H1 (cell line): Measurements from ENCODE around the gene PTGDR2. TPM values are rescaled to one million over a fixed set of nuclear protein-coding genes. Genes with fewer than 3 reads are reported as not detected.

ENCODE experiments used
- CTCF ChIA-PET: fragments of 300-600 bp; sonication (Branson Sonifier 250); formaldehyde crosslinking; loops from one replicate; lab custom pipeline; 2021; ENCODE audit not compliant: partially characterized antibody; lab: Charles Lee
- POLR2A ChIA-PET: fragments of 300-600 bp; sonication (Branson Sonifier 250); formaldehyde crosslinking; loops from one replicate; lab custom pipeline; 2021; ENCODE audit warnings: inconsistent platforms; ENCODE audit not compliant: partially characterized antibody; lab: Charles Lee
- DNase-seq, 2 experiments: peaks; one replicate each; pipeline versions ENCODE4 v3.0.0 to v3.0.0-alpha.2; 2010 to 2022; ENCODE audit warnings: low spot score in 2 of 2, low read depth in 1 of 2, mixed read lengths in 1 of 2
- FAIRE-seq: peaks from 2 replicates; lab custom pipeline; 2011; peaks lifted over from hg19 to GRCh38; lab: Jason Lieb, UNC
- H2AFZ ChIP-seq: 2 replicates; pipeline ENCODE4 v1.8.1; 2012; ENCODE audit warnings: low read length, inconsistent platforms
- H2AK5ac ChIP-seq: 2 replicates; pipeline ENCODE4 v1.6.1; 2013; ENCODE audit warnings: low read depth, low read length
- H2BK120ac ChIP-seq: replicated peaks from 2 replicates; pipeline ENCODE3; 2013; ENCODE audit warnings: low read depth, low read length, inconsistent platforms
- H2BK12ac ChIP-seq: 2 replicates; pipeline ENCODE4 v1.6.1; 2013; ENCODE audit warnings: low read depth, low read length
- H2BK15ac ChIP-seq: 2 replicates; pipeline ENCODE4 v1.6.1; 2013; ENCODE audit warnings: low read length
- H2BK20ac ChIP-seq: 2 replicates; pipeline ENCODE4 v1.6.1; 2013; ENCODE audit warnings: low read length
- H2BK5ac ChIP-seq: 2 replicates; pipeline ENCODE4 v1.6.1; 2013; ENCODE audit warnings: low read depth, low read length
- H3K14ac ChIP-seq: 2 replicates; pipeline ENCODE4 v1.6.1; 2013; ENCODE audit warnings: inconsistent platforms; ENCODE audit not compliant: insufficient read length
- H3K18ac ChIP-seq: 2 replicates; pipeline ENCODE4 v1.6.1; 2013; ENCODE audit warnings: low read length; ENCODE audit errors: extremely low read depth
- H3K23ac ChIP-seq: 2 replicates; pipeline ENCODE4 v1.6.1; 2013; ENCODE audit warnings: inconsistent platforms; ENCODE audit not compliant: insufficient read length
- H3K23me2 ChIP-seq: 2 replicates; pipeline ENCODE4 v1.6.1; 2013; ENCODE audit warnings: low read depth, low read length
- H3K27ac ChIP-seq: 2 replicates; pipeline ENCODE4 v1.6.1; 2011; ENCODE audit warnings: low read depth, low read length, inconsistent platforms
- H3K27me3 ChIP-seq, 4 experiments: replicated peaks in 1 of 4; 1 replicate in 1 of 4; 2 replicates in 3 of 4; pipeline versions ENCODE4 v1.6.1 to v1.8.1; 2011 to 2013; ENCODE audit warnings: low read length in 3 of 4, mild to moderate bottlenecking in 3 of 4, inconsistent platforms in 2 of 4, mixed read lengths in 2 of 4, moderate library complexity in 1 of 4; ENCODE audit not compliant: control insufficient read depth in 3 of 4, insufficient read depth in 3 of 4; ENCODE audit errors: extremely low read depth in 1 of 4
- H3K36me3 ChIP-seq, 4 experiments: 2 replicates each; pipeline versions ENCODE4 v1.6.1 to v1.8.1; 2011 to 2013; ENCODE audit warnings: mild to moderate bottlenecking in 4 of 4, low read length in 3 of 4, moderate library complexity in 2 of 4, control low read depth in 1 of 4, inconsistent platforms in 1 of 4; ENCODE audit not compliant: insufficient read depth in 4 of 4, control insufficient read depth in 2 of 4
- H3K4ac ChIP-seq: replicated peaks from 2 replicates; pipeline ENCODE3; 2013; ENCODE audit warnings: low read length, low read depth, mixed read lengths, inconsistent platforms; ENCODE audit not compliant: insufficient read length
- H3K4me1 ChIP-seq, 4 experiments: replicated peaks in 1 of 4; 1 replicate in 1 of 4; 2 replicates in 3 of 4; pipeline versions ENCODE4 v1.6.1 to v1.8.1; 2011 to 2013; ENCODE audit warnings: low read length in 3 of 4, inconsistent platforms in 2 of 4, mixed read lengths in 1 of 4; ENCODE audit not compliant: insufficient read depth in 4 of 4, control insufficient read depth in 3 of 4
- H3K4me2 ChIP-seq, 2 experiments: 2 replicates each; pipeline versions ENCODE4 v1.6.1 to v1.8.1; 2011 to 2013; ENCODE audit warnings: low read depth in 2 of 2, low read length in 2 of 2, control low read depth in 1 of 2, inconsistent platforms in 1 of 2, mild to moderate bottlenecking in 1 of 2; ENCODE audit not compliant: insufficient read depth in 1 of 2
- H3K4me3 ChIP-seq, 4 experiments: fragments of 200-600, 300-600 bp in 1 of 4; sonication (generic), shearing (Covaris generic), sonication (Bioruptor Twin) in 1 of 4; 2 replicates each; pipeline versions ENCODE4 v1.5.1 to v1.8.1; 2011 to 2016; ENCODE audit warnings: low read length in 4 of 4, low read depth in 3 of 4, control low read depth in 2 of 4, inconsistent platforms in 2 of 4, mild to moderate bottlenecking in 2 of 4, mixed read lengths in 1 of 4, moderate library complexity in 1 of 4; ENCODE audit not compliant: insufficient read depth in 2 of 4; ENCODE audit errors: extremely low read depth in 1 of 4
- H3K56ac ChIP-seq: replicated peaks from 2 replicates; pipeline ENCODE3; 2013; ENCODE audit warnings: low read depth, mild to moderate bottlenecking, mixed read lengths, low read length, inconsistent platforms; ENCODE audit not compliant: insufficient read length
- H3K79me1 ChIP-seq: 2 replicates; pipeline ENCODE4 v1.6.1; 2013; ENCODE audit warnings: low read depth, low read length, control low read depth
- H3K79me2 ChIP-seq, 2 experiments: 2 replicates each; pipeline versions ENCODE4 v1.6.1 to v1.8.1; 2012 to 2013; ENCODE audit warnings: low read length in 2 of 2, mild to moderate bottlenecking in 2 of 2, inconsistent platforms in 1 of 2; ENCODE audit not compliant: insufficient read depth in 2 of 2, control insufficient read depth in 1 of 2
- H3K9ac ChIP-seq, 4 experiments: replicated peaks in 1 of 4; 1 replicate in 1 of 4; 2 replicates in 3 of 4; pipeline versions ENCODE4 v1.6.1 to v1.8.1; 2011 to 2013; ENCODE audit warnings: low read depth in 3 of 4, low read length in 3 of 4, control low read depth in 2 of 4, mild to moderate bottlenecking in 2 of 4, moderate library complexity in 2 of 4, inconsistent platforms in 1 of 4; ENCODE audit errors: extremely low read depth in 1 of 4
- H3K9me3 ChIP-seq, 2 experiments: 2 replicates each; pipeline versions ENCODE4 v1.6.1 to v1.8.1; 2012 to 2013; ENCODE audit warnings: mild to moderate bottlenecking in 2 of 2, moderate library complexity in 2 of 2, control low read depth in 1 of 2, inconsistent platforms in 1 of 2, low read depth in 1 of 2, low read length in 1 of 2, mixed read lengths in 1 of 2; ENCODE audit not compliant: insufficient read depth in 2 of 2
- H4K20me1 ChIP-seq, 2 experiments: replicated peaks in 1 of 2; 2 replicates each; pipeline versions ENCODE3 to v1.8.1; 2011 to 2013; ENCODE audit warnings: inconsistent platforms in 2 of 2, low read length in 2 of 2, mild to moderate bottlenecking in 1 of 2; ENCODE audit not compliant: insufficient read depth in 2 of 2, control insufficient read depth in 1 of 2
- H4K5ac ChIP-seq: 2 replicates; pipeline ENCODE4 v1.6.1; 2013; ENCODE audit warnings: low read length, low read depth, mixed read lengths, inconsistent platforms; ENCODE audit not compliant: insufficient read length
- H4K8ac ChIP-seq: 2 replicates; pipeline ENCODE4 v1.8.0; 2013; ENCODE audit warnings: mild to moderate bottlenecking, moderate library complexity, low read length, inconsistent platforms; ENCODE audit not compliant: insufficient read depth; ENCODE audit errors: extremely low read depth
- H4K91ac ChIP-seq: replicated peaks from 2 replicates; pipeline ENCODE3; 2013; ENCODE audit warnings: low read length, mixed read lengths, inconsistent platforms; ENCODE audit not compliant: insufficient read length
- CEBPB ChIP-seq: IDR thresholded peaks from 2 replicates; pipeline ENCODE4 v1.6.1; 2012; ENCODE audit warnings: low read depth, low read length
- EZH2 ChIP-seq: fragments of 200-600 bp; sonication (generic); IDR thresholded peaks from 2 replicates; pipeline ENCODE4 v1.7.1; 2012; ENCODE audit warnings: low read depth, mild to moderate bottlenecking, moderate library complexity, low read length, inconsistent platforms; ENCODE audit not compliant: severe bottlenecking
- FOSL1 ChIP-seq: IDR thresholded peaks from 2 replicates; pipeline ENCODE4 v1.6.1; 2011; ENCODE audit warnings: mild to moderate bottlenecking, low read depth, low read length, moderate library complexity; ENCODE audit not compliant: insufficient read depth
- HDAC6 ChIP-seq: IDR thresholded peaks from one replicate; pipeline ENCODE4 v1.7.1; 2012; ENCODE audit warnings: low read depth, mild to moderate bottlenecking, inconsistent platforms, low read length, moderate library complexity
- RAD21 ChIP-seq, 2 experiments: IDR thresholded peaks in 1 of 2; conservative IDR thresholded peaks in 1 of 2; 2 replicates each; pipeline ENCODE4 v1.6.1; 2011; ENCODE audit warnings: low read depth in 2 of 2, low read length in 2 of 2, improper control_type of control experiment in 1 of 2, inconsistent platforms in 1 of 2, mild to moderate bottlenecking in 1 of 2, moderate library complexity in 1 of 2
- RFX5 ChIP-seq: IDR thresholded peaks from 2 replicates; pipeline ENCODE4 v1.6.1; 2011; ENCODE audit warnings: low read depth, low read length, improper control_type of control experiment, borderline replicate concordance
- SIRT6 ChIP-seq: IDR thresholded peaks from one replicate; pipeline ENCODE4 v1.7.1; 2012; ENCODE audit warnings: low read length, inconsistent platforms
- SIX5 ChIP-seq: IDR thresholded peaks from 2 replicates; pipeline ENCODE4 v1.6.1; 2011; ENCODE audit warnings: mild to moderate bottlenecking, low read depth, low read length
- TEAD4 ChIP-seq: IDR thresholded peaks from 2 replicates; pipeline ENCODE4 v1.6.1; 2012; ENCODE audit warnings: low read depth, low read length, inconsistent platforms, mixed read lengths
- WGBS, 2 experiments: shearing (Covaris generic) in 1 of 2; methylation state at CpG; one replicate each; pipeline versions ENCODE4 v1.1.6 to v1.1.7; 2013 to 2015; ENCODE audit warnings: low lambda C conversion rate in 2 of 2, mixed read lengths in 2 of 2, inconsistent platforms in 1 of 2, low coverage in 1 of 2, missing lambda C conversion rate in 1 of 2; ENCODE audit not compliant: insufficient replicate concordance in 2 of 2, insufficient coverage in 1 of 2, insufficient read length in 1 of 2; ENCODE audit errors: extremely low coverage in 1 of 2, missing lambda C conversion rate in 1 of 2; 5-methylcytosine and 5-hydroxymethylcytosine counted together
- polyA plus RNA-seq, 7 experiments: library from polyadenylated mRNA; depleted of rRNA in 3 of 7; stranded (reverse) in 5 of 7; unstranded in 2 of 7; fragments of >200 nt in 5 of 7; fragments of 200-250 nt in 2 of 7; gene quantifications; 1 replicate in 5 of 7; 2 replicates in 1 of 7; 4 replicates in 1 of 7; pipeline versions ENCODE4 v1.2.1 to v1.2.3, GENCODE V29; 2011 to 2013; ENCODE audit warnings: missing spikeins in 2 of 7, mixed read lengths in 2 of 7
- total RNA-seq: library from RNA; stranded (reverse); fragmentation: NEBNext Ultra II Directional; extraction: Animal tissue kit (Norgen Biotek cat#: 25700); gene quantifications from 2 replicates; pipeline ENCODE4 v1.2.1, GENCODE V29; 2021
- TF ChIP-seq, protein P1 (sequence below): IDR thresholded peaks from 2 replicates; pipeline ENCODE4 v1.6.1; 2012; ENCODE audit warnings: low read length, inconsistent platforms

Gene PTGDR2
- total and polyA plus RNA-seq, 2 of the 8 experiments (the other 6 are each of a cell fraction or from before 2014, with no cell fraction given) = 0.20 TPM; not detected in 1

DNA sequence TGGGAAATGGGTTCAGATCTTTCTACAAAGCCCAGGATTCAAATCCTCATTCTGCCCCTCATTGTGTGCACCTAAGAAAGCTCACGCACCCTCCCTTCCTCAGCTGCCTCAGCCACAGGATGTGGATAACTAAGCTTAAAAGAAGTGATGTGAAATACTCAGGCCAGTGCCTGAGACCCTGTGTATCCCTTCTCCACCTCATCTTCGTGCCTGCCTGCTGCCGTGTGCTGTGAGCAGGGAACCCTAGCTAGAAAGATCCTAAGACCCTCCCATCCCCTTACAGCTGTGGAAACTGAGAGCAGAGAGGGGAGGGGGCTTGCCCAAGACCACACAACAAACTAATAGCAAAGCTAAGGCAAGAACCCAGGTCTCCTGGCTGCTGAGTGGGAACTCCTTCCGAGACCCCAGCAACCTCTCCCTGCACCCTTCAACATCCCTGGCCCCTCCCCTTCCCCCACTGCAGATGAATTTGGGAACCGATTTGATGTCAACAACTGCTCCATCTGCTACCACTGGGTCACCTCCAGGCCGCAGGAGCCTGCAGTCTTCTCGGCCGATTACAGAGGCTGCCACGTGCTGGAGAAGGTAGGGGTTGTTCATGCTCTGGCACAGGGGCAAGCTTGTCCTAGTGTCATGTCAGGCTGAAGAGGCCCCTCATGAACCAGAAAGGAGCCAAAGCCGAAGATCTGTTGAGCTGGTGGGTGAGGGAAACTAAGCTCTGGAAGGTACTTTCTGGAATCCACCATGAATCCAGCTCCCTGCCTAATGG lies 13.1 kb upstream of the PTGDR2 start:
- CTCF ChIA-PET = interaction anchor here (0.9 to 5.6 kb wide), 10 partner anchors 19 to 526 kb away, joined by 3 to 37 read pairs (median 4); no protein-coding TSS in a partner anchor
- TF ChIP-seq EZH2 = no peak
- TF ChIP-seq CEBPB = no peak
- TF ChIP-seq HDAC6 = no peak
- TF ChIP-seq SIRT6 = no peak
- TF ChIP-seq SIX5 = no peak
- TF ChIP-seq, protein P1, sequence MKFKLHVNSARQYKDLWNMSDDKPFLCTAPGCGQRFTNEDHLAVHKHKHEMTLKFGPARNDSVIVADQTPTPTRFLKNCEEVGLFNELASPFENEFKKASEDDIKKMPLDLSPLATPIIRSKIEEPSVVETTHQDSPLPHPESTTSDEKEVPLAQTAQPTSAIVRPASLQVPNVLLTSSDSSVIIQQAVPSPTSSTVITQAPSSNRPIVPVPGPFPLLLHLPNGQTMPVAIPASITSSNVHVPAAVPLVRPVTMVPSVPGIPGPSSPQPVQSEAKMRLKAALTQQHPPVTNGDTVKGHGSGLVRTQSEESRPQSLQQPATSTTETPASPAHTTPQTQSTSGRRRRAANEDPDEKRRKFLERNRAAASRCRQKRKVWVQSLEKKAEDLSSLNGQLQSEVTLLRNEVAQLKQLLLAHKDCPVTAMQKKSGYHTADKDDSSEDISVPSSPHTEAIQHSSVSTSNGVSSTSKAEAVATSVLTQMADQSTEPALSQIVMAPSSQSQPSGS = no peak
- no peak for TF ChIP-seq RAD21 (IDR thresholded peaks at IDR 0.05 in 1 of 2, conservative IDR thresholded peaks at IDR 0.05 in 1 of 2; ENCODE audit: low read depth in 2 of 2, low read length in 2 of 2)
- no peak for TF ChIP-seq RFX5
- TF ChIP-seq FOSL1 = no peak
- TF ChIP-seq TEAD4 = no peak

More for the DNA sequence above, 13.1 kb upstream of the PTGDR2 start:
- Histone ChIP-seq H2BK15ac (no peak overlapping the region), H3K27ac (no peak overlapping the region), H3K79me1 (no peaks in the 10 kb centered on the region), H2BK12ac (no peak overlapping the region), H2BK120ac (no peak overlapping the region), H3K14ac (no peak overlapping the region), H3K4me3 (no peak overlapping the region), H3K56ac (no peak overlapping the region), H2AK5ac (no peak overlapping the region), H3K4ac (no peak overlapping the region), H4K5ac (no peak overlapping the region), H2AFZ (no peak overlapping the region), H3K4me1 (peaks cover 0 to 4% (median 0%) of the 10 kb centered on the region in 4 experiments; a peak in 4 of 7 replicates), H3K27me3 (no peaks in the 10 kb centered on the region), H4K91ac (no peak overlapping the region), H3K79me2 (no peaks in the 10 kb centered on the region), H4K8ac (peak overlapping the region; percentile 25), H2BK5ac (no peak overlapping the region), H3K18ac (no peak overlapping the region), H3K23ac (no peak overlapping the region), H3K4me2 (no peak overlapping the region), H3K36me3 (no peaks in the 10 kb centered on the region), H2BK20ac (no peak overlapping the region), H4K20me1 (no peaks in the 10 kb centered on the region), H3K9ac (no peak overlapping the region), H3K23me2 (no peaks in the 10 kb centered on the region), H3K9me3 (no peaks in the 10 kb centered on the region)
- FAIRE-seq (no peak), DNase-seq (no peak)
- POLR2A ChIA-PET = interaction anchor here (0.6 to 4.2 kb wide), 4 partner anchors 12 to 36 kb away, joined by 3 to 20 read pairs (median 4); no protein-coding TSS in a partner anchor
- 89% methylated on average over 10 of the region's 10 CpGs; no CpG with 5 or more reads in 1 of the 2 experiments for WGBS, 2 experiments
